AG09309 (cell line): ENCODE measurements around the gene PARD3B.

Source experiments
- DNase-seq: peaks from one replicate; pipeline ENCODE4 v3.0.0-alpha.2; 2010; ENCODE audit warnings: low read depth
- H3K4me3 ChIP-seq: 2 replicates; pipeline ENCODE4 v1.5.1; 2011; ENCODE audit warnings: mild to moderate bottlenecking, low read depth, low read length, moderate library complexity; ENCODE audit not compliant: control insufficient read depth
- CTCF ChIP-seq: IDR thresholded peaks from 2 replicates; pipeline ENCODE4 v1.5.1; 2011; ENCODE audit warnings: mild to moderate bottlenecking, low read depth, low read length, inconsistent platforms; ENCODE audit not compliant: insufficient read depth, control insufficient read depth; ENCODE audit errors: missing control alignments

Gene PARD3B

GRCh38 chr2:205375461-205376448 lies 830.5 kb downstream of the PARD3B start:
- TF ChIP-seq CTCF = no peak
- DNase-seq = no peak
- H3K4me3 ChIP-seq = no peak overlapping the region

- H3K4me3 ChIP-seq = no peak overlapping the region
- no peak for TF ChIP-seq CTCF
- no peak for DNase-seq
Observed at GRCh38 chr2:205377324-205377723, 832.0 kb downstream of the PARD3B start.

- TF ChIP-seq CTCF = no peak
- no peak for DNase-seq
- no peak overlapping the region for H3K4me3 ChIP-seq
Observed at GRCh38 chr2:205383601-205384000, 838.3 kb downstream of the PARD3B start.

- H3K4me3 ChIP-seq = no peak overlapping the region
- no peak for TF ChIP-seq CTCF
- DNase-seq = peak; percentile 23
Observed at GRCh38 chr2:205386109-205386508, 840.8 kb downstream of the PARD3B start.

- no peak for DNase-seq
- no peak for TF ChIP-seq CTCF
- H3K4me3 ChIP-seq = no peak overlapping the region
Observed at GRCh38 chr2:205387350-205388055, 842.2 kb downstream of the PARD3B start.

GRCh38 chr2:205390866-205391265 lies 845.6 kb downstream of the PARD3B start:
- no peak for TF ChIP-seq CTCF
- DNase-seq = no peak
- no peak overlapping the region for H3K4me3 ChIP-seq
